Retinal pigment epithelial cell (primary cell): ENCODE results near the gene LTA4H.

Experiments
- DNase-seq: peaks from one replicate; pipeline ENCODE4 v3.0.0-alpha.2; 2010; ENCODE audit warnings: low read depth
- H3K4me3 ChIP-seq: 2 replicates; pipeline ENCODE4 v1.5.1; 2011; ENCODE audit warnings: mild to moderate bottlenecking, low read length, control low read depth, moderate library complexity
- TF ChIP-seq, protein P1 (sequence below): conservative IDR thresholded peaks from 2 replicates; pipeline ENCODE4 v1.5.1; 2011; ENCODE audit warnings: low read depth, low read length, control low read depth, inconsistent platforms

The LTA4H gene

DNA sequence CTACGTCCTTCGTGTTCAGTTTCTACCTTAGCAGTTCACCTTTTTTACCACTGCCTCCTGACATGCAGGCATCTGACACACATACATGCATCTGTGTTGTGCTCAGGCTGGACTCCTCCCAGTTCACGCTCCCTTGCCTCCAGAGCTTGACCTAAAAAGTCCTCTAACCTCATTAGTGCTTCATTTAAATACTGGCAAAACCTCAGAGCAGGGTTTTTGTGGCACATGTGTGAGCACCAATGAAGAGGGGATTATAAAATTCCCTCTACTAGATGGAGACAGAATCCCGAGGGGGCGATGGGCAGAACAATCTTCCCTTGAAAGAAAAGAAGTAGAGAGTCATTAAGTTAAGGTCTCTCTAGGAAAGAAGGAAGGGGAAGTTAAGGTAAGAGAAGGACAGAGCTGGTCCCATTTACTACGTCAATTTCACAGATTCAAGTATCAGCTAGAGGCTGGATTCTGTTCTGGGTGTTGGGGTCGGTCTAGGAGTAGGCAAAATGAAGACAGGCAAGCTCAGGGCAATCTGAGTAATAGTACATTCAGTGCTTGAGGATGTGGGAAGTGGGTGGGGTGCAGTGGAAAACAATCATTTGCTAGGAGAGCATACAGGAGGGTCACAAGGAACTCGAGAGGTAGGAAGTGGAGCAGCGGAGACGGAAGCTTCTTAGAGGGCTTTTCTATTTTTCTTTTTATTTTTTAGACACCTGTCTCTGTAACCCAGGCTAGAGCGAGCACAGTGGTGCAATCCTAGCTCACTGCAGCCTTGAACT is 46.7 kb downstream of the LTA4H start:
- no peak overlapping the region for H3K4me3 ChIP-seq
- TF ChIP-seq, protein P1, sequence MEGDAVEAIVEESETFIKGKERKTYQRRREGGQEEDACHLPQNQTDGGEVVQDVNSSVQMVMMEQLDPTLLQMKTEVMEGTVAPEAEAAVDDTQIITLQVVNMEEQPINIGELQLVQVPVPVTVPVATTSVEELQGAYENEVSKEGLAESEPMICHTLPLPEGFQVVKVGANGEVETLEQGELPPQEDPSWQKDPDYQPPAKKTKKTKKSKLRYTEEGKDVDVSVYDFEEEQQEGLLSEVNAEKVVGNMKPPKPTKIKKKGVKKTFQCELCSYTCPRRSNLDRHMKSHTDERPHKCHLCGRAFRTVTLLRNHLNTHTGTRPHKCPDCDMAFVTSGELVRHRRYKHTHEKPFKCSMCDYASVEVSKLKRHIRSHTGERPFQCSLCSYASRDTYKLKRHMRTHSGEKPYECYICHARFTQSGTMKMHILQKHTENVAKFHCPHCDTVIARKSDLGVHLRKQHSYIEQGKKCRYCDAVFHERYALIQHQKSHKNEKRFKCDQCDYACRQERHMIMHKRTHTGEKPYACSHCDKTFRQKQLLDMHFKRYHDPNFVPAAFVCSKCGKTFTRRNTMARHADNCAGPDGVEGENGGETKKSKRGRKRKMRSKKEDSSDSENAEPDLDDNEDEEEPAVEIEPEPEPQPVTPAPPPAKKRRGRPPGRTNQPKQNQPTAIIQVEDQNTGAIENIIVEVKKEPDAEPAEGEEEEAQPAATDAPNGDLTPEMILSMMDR: no peak
- no peak for DNase-seq

DNA sequence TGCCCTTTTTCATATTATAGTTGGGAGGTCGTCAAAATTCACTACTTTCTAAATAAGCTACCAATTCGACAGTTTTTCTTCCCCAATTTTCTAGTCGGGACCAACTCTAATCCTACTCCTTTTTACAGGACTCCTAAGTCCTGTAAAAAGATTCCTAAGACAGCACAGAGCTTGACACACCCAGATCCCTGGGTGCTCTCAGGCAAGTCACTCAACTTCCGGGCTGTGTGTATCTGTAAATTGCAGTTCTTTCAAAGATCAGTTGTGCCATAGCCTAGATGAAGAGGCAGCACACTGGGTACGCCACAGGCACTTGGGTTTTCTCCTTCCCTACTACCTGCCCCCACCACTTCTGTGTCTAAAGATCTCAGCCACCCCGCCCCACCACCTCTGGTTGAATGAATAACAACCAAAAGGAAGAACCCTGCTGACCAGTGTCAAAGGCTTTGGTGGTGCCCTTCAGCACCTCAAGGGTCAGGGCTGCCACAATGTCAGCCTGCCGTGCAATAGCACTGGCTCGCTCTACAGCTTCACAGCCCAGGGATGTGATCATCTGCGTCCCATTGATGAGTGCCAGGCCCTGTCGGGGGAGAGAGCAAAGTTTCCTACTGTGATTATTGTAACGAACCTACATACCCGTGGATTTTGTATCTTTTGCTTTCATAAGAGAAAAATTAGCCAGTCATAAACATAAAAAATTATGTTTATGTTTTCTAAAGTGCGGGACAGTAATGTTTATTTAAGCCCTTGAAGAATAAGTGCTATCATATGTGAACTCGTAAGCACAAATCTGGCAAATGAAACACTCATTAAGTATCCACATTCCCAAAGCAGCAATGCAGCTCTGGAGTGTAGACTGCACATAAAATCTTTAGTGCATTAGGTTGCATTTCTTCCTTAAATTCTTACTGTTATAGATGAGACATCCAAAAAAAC is 48.5 kb downstream of the LTA4H start:
- no peak for DNase-seq
- TF ChIP-seq, protein P1: no peak
- H3K4me3 ChIP-seq: no peak overlapping the region

DNA sequence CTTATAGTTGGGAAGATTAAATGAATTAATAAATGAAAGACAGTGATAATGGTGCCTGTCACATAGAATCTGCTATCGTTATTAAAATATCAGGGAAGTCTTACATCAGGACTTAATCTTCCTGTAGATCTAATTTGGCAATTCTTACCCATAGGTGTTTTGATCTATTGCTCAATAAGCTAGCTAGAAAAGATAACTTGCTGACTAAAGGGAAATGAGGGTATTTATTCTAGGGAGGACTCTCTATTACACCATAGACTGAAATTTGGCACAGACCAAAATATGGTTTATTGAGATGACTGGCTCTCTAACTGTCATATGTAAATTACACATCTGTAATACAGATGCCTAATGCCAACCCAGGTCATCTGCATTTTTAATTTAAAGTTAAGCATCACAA is 50.7 kb downstream of the LTA4H start:
- DNase-seq: no peak
- no peak overlapping the region for H3K4me3 ChIP-seq
- TF ChIP-seq, protein P1: no peak

DNA sequence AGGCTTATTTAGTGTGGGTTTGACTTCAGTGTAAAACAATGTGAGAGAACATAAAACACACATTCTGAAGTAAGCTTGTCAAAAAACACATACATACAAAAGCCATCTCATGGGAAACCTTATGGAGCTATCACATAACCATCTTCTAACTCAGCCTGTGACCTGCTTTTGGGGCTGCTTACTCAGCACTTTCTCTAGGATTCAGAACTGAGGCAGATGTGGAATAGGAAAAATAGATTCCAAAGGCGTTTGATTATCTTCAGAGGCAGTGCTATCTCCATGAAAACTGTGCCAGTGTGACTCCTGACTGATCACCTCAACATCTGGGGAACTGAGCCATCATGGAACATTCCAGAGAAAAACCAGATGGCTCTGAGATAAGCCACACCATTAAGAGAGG is 52.8 kb downstream of the LTA4H start:
- TF ChIP-seq, protein P1: no peak
- H3K4me3 ChIP-seq: no peak overlapping the region
- no peak for DNase-seq

DNA sequence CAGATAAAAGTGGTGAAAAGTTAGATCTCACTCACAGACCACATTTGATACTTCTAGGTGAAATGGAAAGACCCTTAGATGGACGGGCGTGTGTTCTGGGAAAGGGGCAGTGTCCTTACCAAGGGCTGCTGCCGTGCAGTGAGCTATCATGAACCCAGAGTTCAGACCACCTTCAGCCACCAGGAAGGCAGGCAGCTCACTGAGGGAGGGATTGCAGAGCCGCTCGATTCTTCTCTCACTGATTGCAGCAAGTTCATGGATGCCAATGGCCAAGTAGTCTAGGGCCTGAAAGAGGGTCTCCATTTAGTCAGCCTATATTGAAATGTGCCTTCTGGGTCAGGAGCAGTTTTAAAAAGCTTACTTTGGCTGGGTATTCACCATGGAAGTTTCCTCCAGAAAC is 55.0 kb downstream of the LTA4H start:
- no peak overlapping the region for H3K4me3 ChIP-seq
- TF ChIP-seq, protein P1: no peak
- no peak for DNase-seq

DNA sequence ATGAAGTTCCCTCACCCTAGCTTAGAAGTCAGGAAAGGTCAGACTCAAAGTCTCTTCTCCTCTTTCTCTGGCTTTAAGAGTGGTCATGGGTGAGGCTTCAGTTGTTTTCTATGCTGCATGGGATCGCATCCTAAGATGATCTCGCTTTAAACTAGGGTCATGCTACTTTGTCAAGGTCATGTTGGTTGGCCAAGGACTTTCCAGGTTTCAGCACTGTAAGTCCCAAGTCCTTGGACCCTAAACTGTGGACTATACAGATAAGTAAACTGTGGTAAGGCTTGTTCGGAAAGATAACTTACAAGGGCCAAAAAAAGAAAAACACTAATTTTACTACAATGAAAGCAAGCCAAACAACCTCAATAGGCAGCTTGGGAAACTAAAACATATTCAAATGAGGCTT is 56.6 kb downstream of the LTA4H start:
- H3K4me3 ChIP-seq: no peak overlapping the region
- TF ChIP-seq, protein P1: no peak
- no peak for DNase-seq
